IPS DF 4.7 (cell line): Measurements from ENCODE around the gene MT2A.
"Not testable (repeated sequence)": the region's sequence is repeated elsewhere in the genome, so short reads cannot be mapped to it uniquely, and the experiment has no call there.

Experiments used
- DNase-seq: peaks from one replicate; pipeline ENCODE4 v3.0.0-alpha.2; 2013; ENCODE audit warnings: low spot score; ENCODE audit errors: extremely low read depth

The MT2A gene

GRCh38 chr16:56608043-56608875, at the start of gene MT2A:
MT2A (plus strand) TSS chr16:56608584; CDS start chr16:56608656, 72 bp downstream.
- DNase-seq = no peak

DNA sequence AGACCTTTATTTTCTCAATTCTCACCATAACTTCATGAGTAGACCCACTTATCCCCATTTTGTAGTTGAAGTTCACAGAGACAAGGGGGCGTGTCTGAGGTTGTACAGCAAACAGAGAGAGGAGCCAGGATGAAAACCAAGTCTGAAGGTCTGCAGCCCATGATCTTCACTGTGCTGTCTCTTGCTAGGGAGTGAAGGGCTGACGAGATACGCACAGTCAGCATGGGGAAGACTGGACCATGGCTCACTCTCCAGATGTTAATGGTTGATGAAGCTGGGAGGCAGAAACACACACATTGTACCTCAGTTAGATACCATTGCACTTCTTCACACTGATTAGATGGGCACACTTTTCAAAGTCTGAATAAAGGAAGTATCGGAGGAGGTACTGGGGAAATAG, 49.3 kb upstream of the MT2A start:
- DNase-seq = no peak

- DNase-seq = no peak
These were observed 47.9 kb upstream of the MT2A start for GRCh38 chr16:56560447-56560846.

DNA sequence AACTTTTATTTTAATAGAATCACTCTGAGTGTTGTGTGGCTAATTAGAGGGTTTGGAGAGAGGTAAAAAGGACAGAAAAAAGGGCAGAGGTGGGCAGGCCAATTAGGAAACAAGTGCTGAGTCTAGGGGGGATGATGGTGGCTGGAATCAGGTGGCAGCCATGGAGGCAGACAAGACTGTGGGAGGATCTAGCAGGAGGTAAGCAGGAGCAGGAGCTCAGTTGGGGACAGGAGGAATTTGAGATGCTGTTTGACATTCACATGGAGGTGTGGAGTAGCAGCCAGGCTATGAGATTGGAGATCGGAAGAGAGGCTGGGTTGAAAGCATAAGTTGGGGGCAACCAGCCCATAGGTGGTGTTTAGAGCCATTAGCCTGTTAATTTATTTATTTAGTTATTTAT, 47.3 kb upstream of the MT2A start:
- no peak for DNase-seq

- no peak for DNase-seq
These were observed 43.4 kb upstream of the MT2A start, which contains the start of gene MT4 for GRCh38 chr16:56564793-56565477. MT4 (plus strand) TSS chr16:56565073; CDS start chr16:56565129, 56 bp downstream.

DNA sequence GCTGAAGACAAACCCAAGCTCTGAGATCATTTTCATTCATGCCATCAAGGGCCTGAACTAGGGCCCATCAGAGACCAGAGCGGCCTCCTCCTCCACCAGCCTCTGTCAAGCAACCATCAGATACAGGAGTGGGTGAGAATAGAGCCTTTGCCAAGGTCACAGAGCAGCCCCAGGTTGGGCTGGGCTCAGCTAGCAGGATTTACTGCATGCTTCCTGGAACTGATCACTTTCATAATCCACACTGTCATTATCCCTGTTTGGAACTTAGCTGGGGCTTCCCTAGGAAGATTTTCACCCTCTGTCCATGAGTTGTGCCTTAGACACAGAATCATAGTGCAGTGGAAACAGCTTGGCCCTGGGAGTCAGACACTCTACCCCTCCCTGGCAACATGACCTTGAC, 38.4 kb upstream of the MT2A start:
- DNase-seq = no peak

DNA sequence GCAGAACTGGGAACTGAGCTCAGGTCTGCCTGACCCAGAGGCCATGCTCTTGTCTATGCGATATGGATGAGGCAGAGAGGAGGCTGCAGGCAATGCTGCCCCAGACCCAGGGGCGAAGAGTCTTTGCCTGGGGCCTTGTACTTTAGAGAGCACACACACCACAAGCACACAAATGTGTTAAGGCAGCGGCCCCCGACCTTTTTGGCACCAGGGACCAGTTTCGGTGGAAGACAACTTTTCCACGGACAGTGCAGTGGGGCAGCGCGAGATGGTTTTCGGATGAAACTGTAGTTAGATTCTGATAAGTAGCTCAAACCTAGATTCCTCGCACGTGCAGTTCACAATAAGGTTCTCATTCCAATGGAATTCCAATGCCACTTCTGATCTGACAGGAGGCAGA, 36.9 kb upstream of the MT2A start:
- no peak for DNase-seq

DNA sequence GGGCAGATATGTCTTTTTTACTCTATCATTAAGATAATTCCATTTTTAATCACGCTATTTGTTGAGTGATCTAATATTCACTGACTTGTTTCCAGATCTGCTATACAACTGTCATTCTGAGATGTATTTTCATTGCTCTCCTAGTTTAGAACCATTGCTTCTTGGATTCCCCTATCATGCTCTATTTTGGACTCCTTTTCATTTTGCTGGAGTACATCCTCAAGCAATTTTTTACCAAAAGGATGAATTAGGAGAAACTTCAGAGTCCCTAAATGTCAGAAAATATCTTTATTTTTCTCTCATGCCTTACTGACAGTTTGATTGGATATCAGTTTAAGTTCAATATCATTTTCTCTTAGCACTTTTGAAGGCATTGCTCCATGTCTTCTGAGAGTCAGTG, 33.8 kb upstream of the MT2A start:
- DNase-seq = no peak

DNA sequence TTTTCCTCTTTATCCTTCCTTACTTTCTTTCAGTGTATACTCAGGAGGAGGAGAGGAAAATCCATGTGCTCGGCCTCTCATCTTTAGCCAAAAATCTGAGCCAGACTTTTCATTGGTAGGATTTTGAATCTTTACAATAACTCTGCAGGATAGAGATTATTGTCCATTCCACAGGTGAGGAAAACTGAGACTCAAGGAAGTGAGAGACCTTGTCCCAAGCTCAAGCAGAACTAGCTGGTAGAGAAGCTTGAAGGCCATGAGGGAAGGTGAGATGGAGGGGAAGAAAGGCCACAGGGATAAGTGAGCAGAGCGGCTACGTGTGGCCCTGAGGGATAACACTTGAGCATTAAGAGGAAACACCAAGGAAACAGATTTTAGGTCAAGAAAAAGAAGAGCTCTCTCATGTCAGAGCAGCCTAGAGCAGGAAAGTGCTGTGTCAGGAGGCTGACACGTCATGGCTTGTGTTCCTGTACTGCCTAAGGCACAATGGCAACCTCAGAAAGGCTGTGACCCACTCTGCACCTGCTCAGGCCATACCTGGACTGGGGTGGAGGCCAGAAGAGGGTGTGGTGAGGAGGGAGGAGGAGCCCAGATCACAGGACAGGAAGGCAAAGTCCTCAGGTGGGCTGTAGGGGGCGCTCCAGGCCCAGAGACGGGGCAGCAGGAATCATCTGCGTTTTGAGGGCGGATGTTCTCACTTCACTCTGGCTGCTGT, 31.6 kb upstream of the MT2A start:
- no peak for DNase-seq

GRCh38 chr16:56577300-56577625, 31.1 kb upstream of the MT2A start:
- no peak for DNase-seq

GRCh38 chr16:56580391-56581048, 27.9 kb upstream of the MT2A start:
- no peak for DNase-seq

DNA sequence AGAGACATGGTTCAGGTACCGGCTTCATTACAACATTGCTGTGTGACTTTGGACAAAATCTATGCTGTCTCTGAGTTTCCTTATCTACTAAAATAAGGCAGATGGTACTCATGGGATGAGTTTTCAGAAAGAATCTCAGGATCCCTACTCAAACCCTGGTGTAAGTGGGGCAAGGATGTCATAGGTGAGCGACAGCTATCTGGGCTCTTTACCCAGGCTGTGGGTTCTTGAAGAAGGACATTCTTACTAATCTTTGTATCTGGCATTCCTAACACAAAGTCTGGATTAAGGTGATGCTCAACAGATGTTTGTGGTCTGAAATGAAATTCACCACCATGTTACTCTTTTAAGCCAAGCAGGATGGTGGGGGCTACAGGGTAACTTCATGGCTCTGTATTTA, 25.5 kb upstream of the MT2A start:
- DNase-seq = not testable (repeated sequence)

- no peak for DNase-seq
These were observed 24.8 kb upstream of the MT2A start for GRCh38 chr16:56583351-56584168.

GRCh38 chr16:56584276-56584675, 24.1 kb upstream of the MT2A start:
- no peak for DNase-seq

GRCh38 chr16:56588781-56589140, 19.6 kb upstream of the MT2A start:
- no peak for DNase-seq

GRCh38 chr16:56589141-56590039, 19.0 kb upstream of the MT2A start, which contains the start of gene MT3:
MT3 (plus strand) TSS chr16:56589528; CDS start chr16:56589591, 63 bp downstream.
- no peak for DNase-seq

DNA sequence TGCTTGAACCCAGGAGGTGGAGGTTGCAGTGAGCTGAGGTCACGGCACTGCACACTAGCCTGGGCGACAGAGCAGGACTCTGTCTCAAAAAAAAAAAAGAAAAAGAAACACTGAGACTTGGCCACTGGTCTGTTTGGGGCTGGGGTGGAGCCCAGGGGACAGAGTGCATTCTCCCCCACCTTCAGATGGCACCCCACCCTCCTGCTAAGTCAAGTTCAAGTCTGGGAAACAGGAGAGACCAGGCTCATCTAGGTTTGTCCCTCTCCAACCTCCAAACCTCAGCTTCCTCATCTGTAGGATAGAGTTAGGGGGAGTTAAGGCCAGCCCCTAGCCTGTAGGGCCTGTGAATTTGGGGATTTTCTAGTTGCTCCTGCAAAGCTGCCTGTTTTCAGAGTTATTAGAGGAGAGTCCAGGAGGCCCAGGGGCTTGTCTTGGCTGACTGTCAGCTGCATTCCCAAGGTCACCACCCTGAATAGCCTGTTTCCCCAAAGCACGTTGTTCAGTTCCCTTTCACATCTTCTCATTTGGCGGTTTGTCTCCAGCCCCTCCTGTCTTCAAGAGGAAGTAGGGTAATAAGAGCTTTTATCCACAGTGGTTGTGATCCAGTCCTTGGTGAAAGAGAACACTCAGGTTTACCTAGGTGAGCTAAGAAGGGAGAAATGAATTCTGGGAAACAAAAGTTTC, 16.9 kb upstream of the MT2A start:
- DNase-seq = no peak

- no peak for DNase-seq
These were observed 14.7 kb upstream of the MT2A start for GRCh38 chr16:56593573-56594291.

- DNase-seq = no peak
These were observed 14.1 kb upstream of the MT2A start for GRCh38 chr16:56594292-56594619.
